ENCODE results near the gene TMBIM1.

Gene TMBIM1

GRCh38 chr2:218262631-218263586 lies 29.4 kb downstream of the TMBIM1 start:
- WGBS (ENCODE audit: insufficient coverage, insufficient read length), result no CpG with 5 or more reads among the region's 39 CpGs
- no peak overlapping the region for H3K27ac ChIP-seq (ENCODE audit: low read length)
- no peaks in the 10 kb centered on the region for H3K27me3 ChIP-seq (ENCODE audit: control insufficient read depth, insufficient read depth, low read length)
- peaks cover 28% of the 10 kb centered on the region; the same call in 1 of the 2 replicates for H3K36me3 ChIP-seq (ENCODE audit: control insufficient read depth, insufficient read depth, low read length)
- H3K4me1 ChIP-seq (ENCODE audit: control insufficient read depth, insufficient read depth, low read length), result peaks cover 11% of the 10 kb centered on the region
- H3K9me3 ChIP-seq (ENCODE audit: control insufficient read depth, insufficient read depth, low read length), result no peaks in the 10 kb centered on the region
- H3K4me3 ChIP-seq (ENCODE audit: low read length), result no peak overlapping the region
- no peak for DNase-seq (ENCODE audit: low read depth, low spot score)

- no peak overlapping the region for H3K27ac ChIP-seq (ENCODE audit: low read length)
- no peaks in the 10 kb centered on the region for H3K27me3 ChIP-seq (ENCODE audit: control insufficient read depth, insufficient read depth, low read length)
- no peaks in the 10 kb centered on the region for H3K9me3 ChIP-seq (ENCODE audit: control insufficient read depth, insufficient read depth, low read length)
- peaks cover 11% of the 10 kb centered on the region for H3K4me1 ChIP-seq (ENCODE audit: control insufficient read depth, insufficient read depth, low read length)
- no CpG with 5 or more reads among the region's 6 CpGs for WGBS (ENCODE audit: insufficient coverage, insufficient read length)
- peaks cover 28% of the 10 kb centered on the region; the same call in 1 of the 2 replicates for H3K36me3 ChIP-seq (ENCODE audit: control insufficient read depth, insufficient read depth, low read length)
- H3K4me3 ChIP-seq (ENCODE audit: low read length), result no peak overlapping the region
- no peak for DNase-seq (ENCODE audit: low read depth, low spot score)
These were observed 30.1 kb downstream of the TMBIM1 start for GRCh38 chr2:218262237-218262600.

DNA sequence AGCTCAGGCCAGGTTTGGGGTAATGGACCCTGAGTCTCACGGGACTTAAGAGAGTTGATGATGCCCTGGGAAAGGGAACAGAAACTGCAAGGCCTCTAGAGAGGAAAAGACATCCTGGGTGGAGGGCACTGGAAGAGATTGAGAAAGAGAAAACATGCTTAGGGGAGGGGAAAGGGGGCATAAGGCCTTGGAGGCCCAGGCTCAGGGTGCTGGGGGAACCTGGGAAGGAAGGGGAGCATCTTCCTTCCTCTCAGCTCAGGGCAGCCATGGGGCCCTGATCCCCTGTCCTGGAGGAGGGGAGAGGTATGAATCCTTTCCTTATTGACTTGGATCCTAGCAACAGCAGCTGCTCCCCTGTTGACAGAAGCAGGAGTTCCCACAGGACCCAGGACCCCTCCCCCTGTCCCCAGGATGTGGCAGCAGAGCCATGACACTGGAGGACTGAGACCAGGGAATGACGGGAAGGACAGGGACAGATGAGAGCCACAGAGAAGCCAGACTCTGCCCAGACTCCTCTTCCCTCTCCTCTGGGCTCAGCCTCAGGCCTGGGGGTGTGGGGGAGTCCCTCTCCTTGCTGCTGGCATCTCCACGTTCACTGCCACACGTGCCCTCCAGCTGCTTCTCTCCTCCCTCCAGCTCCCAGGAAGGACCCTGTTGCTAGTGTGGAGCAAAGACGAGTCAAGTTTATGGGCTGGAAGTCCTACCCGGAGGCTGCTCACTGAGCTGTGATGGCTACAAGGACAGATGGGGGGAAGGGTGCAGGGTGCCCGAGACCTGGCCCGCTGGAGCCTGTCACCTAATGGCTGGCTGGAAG lies 30.7 kb downstream of the TMBIM1 start:
- Histone ChIP-seq H3K27me3 (ENCODE audit: control insufficient read depth, insufficient read depth, low read length) (no peaks in the 10 kb centered on the region), H3K4me1 (ENCODE audit: control insufficient read depth, insufficient read depth, low read length) (peaks cover 11% of the 10 kb centered on the region), H3K36me3 (ENCODE audit: control insufficient read depth, insufficient read depth, low read length) (peaks cover 24% of the 10 kb centered on the region; the same call in 1 of the 2 replicates), H3K4me3 (ENCODE audit: low read length) (no peak overlapping the region), H3K9me3 (ENCODE audit: control insufficient read depth, insufficient read depth, low read length) (no peaks in the 10 kb centered on the region), H3K27ac (ENCODE audit: low read length) (no peak overlapping the region)
- no peak for DNase-seq (ENCODE audit: low read depth, low spot score)
- no CpG with 5 or more reads among the region's 8 CpGs for WGBS (ENCODE audit: insufficient coverage, insufficient read length)

DNA sequence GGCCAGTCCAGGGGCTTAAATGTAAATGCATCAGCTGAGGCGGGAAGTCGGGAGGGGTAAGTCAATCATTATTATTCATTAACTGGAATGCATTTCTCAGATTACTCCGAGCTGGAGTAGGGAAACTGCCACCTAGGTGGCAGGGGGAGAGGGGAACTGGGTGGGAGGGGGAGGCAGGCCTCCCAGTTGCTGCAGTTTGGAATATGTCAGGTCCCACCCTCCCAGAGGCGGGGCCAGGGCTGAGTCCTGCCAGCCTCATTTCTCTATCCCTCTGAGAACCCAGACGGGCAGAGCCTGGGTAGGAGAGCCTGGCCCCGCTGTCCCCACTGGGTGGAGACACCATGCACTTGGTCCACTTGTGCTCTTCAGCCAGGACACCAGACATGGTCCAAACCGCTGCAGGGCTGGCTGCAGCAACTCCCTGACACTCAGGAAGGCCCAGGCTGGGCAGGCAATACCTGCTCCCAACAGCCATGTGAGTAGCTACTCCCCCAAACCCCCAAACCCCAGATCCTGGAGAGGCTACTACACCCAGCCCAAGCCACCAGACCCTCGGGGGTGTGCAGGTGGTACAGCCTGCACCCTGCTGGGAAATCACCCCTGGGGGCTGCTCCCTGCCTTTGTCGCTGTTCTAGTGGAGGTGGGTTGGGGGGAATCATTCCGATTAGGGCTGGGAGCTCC lies 31.4 kb downstream of the TMBIM1 start, which contains the start of gene GPBAR1:
Gene GPBAR1 (plus strand): TSS at position 274 of the 681 bp plus-strand sequence. CDS start 1,710 bp downstream, outside the sequence.
- H3K4me3 ChIP-seq (ENCODE audit: low read length), result no peak within 1 kb of the TSS
- DNase-seq (ENCODE audit: low read depth, low spot score), result no peak
- H3K27ac ChIP-seq (ENCODE audit: low read length), result no peak within 1 kb of the TSS
- peaks cover 11% of the 10 kb centered on the region for H3K4me1 ChIP-seq (ENCODE audit: control insufficient read depth, insufficient read depth, low read length)
- H3K36me3 ChIP-seq (ENCODE audit: control insufficient read depth, insufficient read depth, low read length), result peaks cover 17% of the 10 kb centered on the region; the same call in 1 of the 2 replicates
- no CpG with 5 or more reads among the region's 10 CpGs for WGBS (ENCODE audit: insufficient coverage, insufficient read length)
- H3K27me3 ChIP-seq (ENCODE audit: control insufficient read depth, insufficient read depth, low read length), result no peaks in the 10 kb centered on the region
- no peaks in the 10 kb centered on the region for H3K9me3 ChIP-seq (ENCODE audit: control insufficient read depth, insufficient read depth, low read length)

GRCh38 chr2:218260166-218260565 lies 32.1 kb downstream of the TMBIM1 start:
- Histone ChIP-seq H3K27me3 (ENCODE audit: control insufficient read depth, insufficient read depth, low read length) (no peaks in the 10 kb centered on the region), H3K9me3 (ENCODE audit: control insufficient read depth, insufficient read depth, low read length) (no peaks in the 10 kb centered on the region), H3K36me3 (ENCODE audit: control insufficient read depth, insufficient read depth, low read length) (peaks cover 12% of the 10 kb centered on the region; the same call in 1 of the 2 replicates), H3K4me3 (ENCODE audit: low read length) (no peak overlapping the region), H3K4me1 (ENCODE audit: control insufficient read depth, insufficient read depth, low read length) (peaks cover 11% of the 10 kb centered on the region), H3K27ac (ENCODE audit: low read length) (no peak overlapping the region)
- WGBS (ENCODE audit: insufficient coverage, insufficient read length), result no CpG with 5 or more reads among the region's 5 CpGs
- DNase-seq (ENCODE audit: low read depth, low spot score), result no peak

- Histone ChIP-seq H3K4me1 (ENCODE audit: control insufficient read depth, insufficient read depth, low read length) (peaks cover 11% of the 10 kb centered on the region), H3K4me3 (ENCODE audit: low read length) (no peak overlapping the region), H3K27me3 (ENCODE audit: control insufficient read depth, insufficient read depth, low read length) (no peaks in the 10 kb centered on the region), H3K27ac (ENCODE audit: low read length) (no peak overlapping the region), H3K9me3 (ENCODE audit: control insufficient read depth, insufficient read depth, low read length) (no peaks in the 10 kb centered on the region), H3K36me3 (ENCODE audit: control insufficient read depth, insufficient read depth, low read length) (peaks cover 5% of the 10 kb centered on the region; the same call in 1 of the 2 replicates)
- WGBS (ENCODE audit: insufficient coverage, insufficient read length), result no CpG with 5 or more reads among the region's 15 CpGs
- DNase-seq (ENCODE audit: low read depth, low spot score), result no peak
These were observed 33.0 kb downstream of the TMBIM1 start for GRCh38 chr2:218259099-218259961.

- peak; percentile 63 for DNase-seq (ENCODE audit: low read depth, low spot score)
- H3K36me3 ChIP-seq (ENCODE audit: control insufficient read depth, insufficient read depth, low read length), result peaks cover 11% of the 10 kb centered on the region
- no CpG with 5 or more reads among the region's 8 CpGs for WGBS (ENCODE audit: insufficient coverage, insufficient read length)
- H3K4me3 ChIP-seq (ENCODE audit: low read length), result no peak overlapping the region
- H3K4me1 ChIP-seq (ENCODE audit: control insufficient read depth, insufficient read depth, low read length), result peaks cover 11% of the 10 kb centered on the region
- H3K9me3 ChIP-seq (ENCODE audit: control insufficient read depth, insufficient read depth, low read length), result no peaks in the 10 kb centered on the region
- no peaks in the 10 kb centered on the region for H3K27me3 ChIP-seq (ENCODE audit: control insufficient read depth, insufficient read depth, low read length)
- no peak overlapping the region for H3K27ac ChIP-seq (ENCODE audit: low read length)
These were observed 34.8 kb downstream of the TMBIM1 start for GRCh38 chr2:218257390-218257981.

- Histone ChIP-seq H3K4me3 (ENCODE audit: low read length) (no peak overlapping the region), H3K9me3 (ENCODE audit: control insufficient read depth, insufficient read depth, low read length) (no peaks in the 10 kb centered on the region), H3K36me3 (ENCODE audit: control insufficient read depth, insufficient read depth, low read length) (peaks cover 14% of the 10 kb centered on the region), H3K4me1 (ENCODE audit: control insufficient read depth, insufficient read depth, low read length) (peaks cover 10% of the 10 kb centered on the region), H3K27ac (ENCODE audit: low read length) (no peak overlapping the region), H3K27me3 (ENCODE audit: control insufficient read depth, insufficient read depth, low read length) (no peaks in the 10 kb centered on the region)
- WGBS (ENCODE audit: insufficient coverage, insufficient read length), result no CpG with 5 or more reads among the region's 13 CpGs
- DNase-seq (ENCODE audit: low read depth, low spot score), result no peak
These were observed 35.5 kb downstream of the TMBIM1 start for GRCh38 chr2:218256612-218257350.

- H3K36me3 ChIP-seq (ENCODE audit: control insufficient read depth, insufficient read depth, low read length), result peaks cover 24% of the 10 kb centered on the region
- no CpG with 5 or more reads among the region's 6 CpGs for WGBS (ENCODE audit: insufficient coverage, insufficient read length)
- peaks cover 2% of the 10 kb centered on the region; the same call in 1 of the 2 replicates for H3K4me1 ChIP-seq (ENCODE audit: control insufficient read depth, insufficient read depth, low read length)
- no peak for DNase-seq (ENCODE audit: low read depth, low spot score)
- H3K27ac ChIP-seq (ENCODE audit: low read length), result no peak overlapping the region
- H3K9me3 ChIP-seq (ENCODE audit: control insufficient read depth, insufficient read depth, low read length), result no peaks in the 10 kb centered on the region
- no peak overlapping the region for H3K4me3 ChIP-seq (ENCODE audit: low read length)
- no peaks in the 10 kb centered on the region for H3K27me3 ChIP-seq (ENCODE audit: control insufficient read depth, insufficient read depth, low read length)
These were observed 36.9 kb downstream of the TMBIM1 start for GRCh38 chr2:218255446-218255845.
